Neural cell (in vitro differentiated cells): ENCODE measurements around the gene PLCD1.

Source experiments
- CTCF ChIP-seq: fragments of 450-650 bp; IDR thresholded peaks from 2 replicates; pipeline ENCODE4 v1.5.1; 2014; ENCODE audit warnings: antibody characterized with exemption, mild to moderate bottlenecking, moderate library complexity; ENCODE audit not compliant: poor library complexity, severe bottlenecking
- EP300 ChIP-seq: fragments of 450-650 bp; conservative IDR thresholded peaks from 2 replicates; pipeline ENCODE4 v1.6.1; 2014; ENCODE audit warnings: antibody characterized with exemption, mild to moderate bottlenecking, moderate library complexity; ENCODE audit not compliant: poor library complexity, severe bottlenecking
- EZH2 ChIP-seq: fragments of 200-600, 300-800 bp; shearing (Covaris generic), sonication (generic); IDR thresholded peaks from 2 replicates; pipeline ENCODE4 v1.6.1; 2014; ENCODE audit warnings: antibody characterized with exemption, low read length, borderline replicate concordance, mild to moderate bottlenecking; ENCODE audit not compliant: insufficient read depth, poor library complexity, severe bottlenecking
- POLR2AphosphoS5 ChIP-seq: IDR thresholded peaks from 2 replicates; pipeline ENCODE4 v1.6.1; 2012
- RAD21 ChIP-seq: fragments of 450-650 bp; conservative IDR thresholded peaks from 2 replicates; pipeline ENCODE4 v1.6.1; 2014; ENCODE audit warnings: antibody characterized with exemption, mild to moderate bottlenecking, moderate library complexity
- REST ChIP-seq: IDR thresholded peaks from 2 replicates; pipeline ENCODE4 v1.6.1; 2012; ENCODE audit warnings: borderline replicate concordance
- SMC3 ChIP-seq: fragments of 450-650 bp; conservative IDR thresholded peaks from 2 replicates; pipeline ENCODE4 v1.6.1; 2014; ENCODE audit warnings: antibody characterized with exemption, mild to moderate bottlenecking, moderate library complexity; ENCODE audit not compliant: poor library complexity
- TAF1 ChIP-seq: IDR thresholded peaks from 2 replicates; pipeline ENCODE4 v1.6.1; 2012; ENCODE audit warnings: low read depth

DNA sequence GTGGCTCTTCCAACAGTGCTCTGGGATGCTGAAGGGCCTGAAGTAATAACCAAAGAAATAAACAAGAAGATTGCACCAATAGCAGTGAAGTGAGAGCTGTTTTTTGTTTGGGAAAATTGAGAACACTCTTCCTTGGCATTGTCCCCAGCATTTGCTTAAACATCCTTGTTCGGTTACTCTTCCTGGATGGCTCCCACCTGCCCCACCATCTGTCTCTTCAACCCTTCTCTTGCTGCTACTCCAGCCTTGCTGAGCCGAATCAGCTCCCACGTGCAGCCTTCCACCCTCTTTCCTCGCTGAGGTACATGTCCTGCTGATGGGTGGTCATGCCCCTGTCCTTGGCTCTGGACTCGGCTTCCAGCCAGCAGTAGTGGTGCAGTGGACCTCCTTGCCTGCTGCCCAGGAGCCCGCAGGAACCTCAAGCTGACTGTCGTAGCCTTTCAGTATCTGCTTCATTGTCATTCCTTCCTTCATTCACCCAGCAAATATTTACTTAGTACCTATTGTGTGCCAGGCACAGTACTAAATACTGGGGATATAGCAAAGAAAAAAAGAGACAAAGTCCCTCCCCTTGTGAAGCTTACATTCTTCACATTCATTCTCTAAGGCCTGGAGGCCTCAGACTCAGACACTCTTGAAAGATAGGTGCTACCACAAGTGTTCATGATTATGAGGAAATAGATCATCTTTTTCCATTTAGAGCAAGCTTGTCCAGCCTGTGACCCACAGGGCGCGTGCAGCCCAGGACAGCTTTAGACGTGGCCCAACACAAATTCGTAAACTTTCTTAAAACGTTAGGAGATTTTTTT lies 56.0 kb downstream of the PLCD1 start:
- TF ChIP-seq EP300 (no peak), CTCF (no peak), SMC3 (no peak), RAD21 (no peak), EZH2 (no peak), REST (no peak), TAF1 (no peak), POLR2AphosphoS5 (no peak)
